Activated CD4-positive, alpha-beta T cell treated with anti-CD3 and anti-CD28 coated beads for 36 hours (primary cell): Measurements from ENCODE around the gene GPX1. TPM values are rescaled to one million over a fixed set of nuclear protein-coding genes. Genes with fewer than 3 reads are reported as not detected.

Experiments
- ATAC-seq: fragments of 200-7000 bp; cut with Tn5 transposase; one replicate; pipeline ENCODE4 v1.10.0; 2021; ENCODE audit warnings: mild to moderate bottlenecking, moderate library complexity
- CTCF ChIA-PET: fragments of 350-600 bp; sonication (Branson Sonifier 250); formaldehyde crosslinking; loops from one replicate; lab custom pipeline; 2021; ENCODE audit warnings: antibody characterized with exemption; lab: Charles Lee
- POLR2A ChIA-PET: fragments of 350-600 bp; sonication (Branson Sonifier 250); formaldehyde crosslinking; loops from one replicate; lab custom pipeline; 2021; ENCODE audit warnings: antibody characterized with exemption, inconsistent platforms; lab: Charles Lee
- DNase-seq: peaks from one replicate; pipeline ENCODE4 v3.0.0-alpha.2; 2020
- H3K27ac Mint-ChIP-seq: one replicate; pipeline ENCODE4 v1.8.0; 2021; ENCODE audit warnings: mixed read lengths
- H3K27me3 Mint-ChIP-seq: one replicate; pipeline ENCODE4 v1.8.0; 2021; ENCODE audit warnings: mixed read lengths
- H3K36me3 Mint-ChIP-seq: one replicate; pipeline ENCODE4 v1.8.0; 2021; ENCODE audit warnings: low read depth, mixed read lengths
- H3K4me1 Mint-ChIP-seq: one replicate; pipeline ENCODE4 v1.8.0; 2021; ENCODE audit warnings: mixed read lengths
- H3K4me3 Mint-ChIP-seq: one replicate; pipeline ENCODE4 v1.8.0; 2021; ENCODE audit warnings: mild to moderate bottlenecking, moderate library complexity, mixed read lengths
- H3K9me3 Mint-ChIP-seq: one replicate; pipeline ENCODE4 v1.8.0; 2021; ENCODE audit warnings: low read depth, mixed read lengths
- intact Hi-C, 2 experiments: fragments of 100-400 bp; cut with DNase I in 1 of 2; cut with micrococcal nuclease in 1 of 2; formaldehyde crosslinking; loops; one replicate each; pipeline versions ENCODE4 v1.14.2 to v1.15.1; 2022 to 2024; cut with DNase I, micrococcal nuclease
- total RNA-seq, 2 experiments: library from RNA; stranded (reverse); gene quantifications; one replicate each; pipeline ENCODE4 v1.2.3, GENCODE V29; 2021

Gene GPX1
- total RNA-seq, 2 experiments from 2014 or later, result 182 to 306 TPM

DNA sequence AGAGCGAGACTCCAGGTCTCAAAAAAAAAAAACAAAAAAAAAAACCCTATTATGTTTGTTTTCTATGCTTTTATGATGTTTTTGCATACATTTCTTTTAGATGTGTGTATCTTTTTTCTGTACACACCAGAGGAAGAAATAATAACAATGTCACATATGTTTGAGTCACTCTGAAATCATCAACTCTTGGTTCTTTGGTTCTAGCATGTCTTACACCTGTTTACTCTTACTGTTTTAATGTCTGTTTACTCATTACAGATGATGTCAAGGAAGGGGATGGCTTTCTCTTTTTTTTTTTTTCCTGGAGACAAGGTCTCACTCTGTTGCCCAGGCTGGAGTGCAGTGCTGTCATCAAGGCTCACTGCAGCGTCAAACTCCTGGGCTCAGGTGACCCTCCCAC lies 29.6 kb upstream of the GPX1 start:
- H3K27me3 Mint-ChIP-seq, result no peaks in the 10 kb centered on the region
- H3K27ac Mint-ChIP-seq, result peak overlapping the region; percentile 44
- peaks cover 17% of the 10 kb centered on the region for H3K36me3 Mint-ChIP-seq
- POLR2A ChIA-PET, result no interaction called here
- intact Hi-C loops, result no loop called here
- DNase-seq, result no peak
- CTCF ChIA-PET, result interaction anchor here (0.7 to 1.9 kb wide), 2 partner anchors 14 to 209 kb away, joined by 3 to 6 read pairs; no protein-coding TSS in a partner anchor
- ATAC-seq, result peak; percentile 74
- no peak overlapping the region for H3K4me3 Mint-ChIP-seq
- no peaks in the 10 kb centered on the region for H3K9me3 Mint-ChIP-seq
- H3K4me1 Mint-ChIP-seq, result peaks cover 52% of the 10 kb centered on the region

DNA sequence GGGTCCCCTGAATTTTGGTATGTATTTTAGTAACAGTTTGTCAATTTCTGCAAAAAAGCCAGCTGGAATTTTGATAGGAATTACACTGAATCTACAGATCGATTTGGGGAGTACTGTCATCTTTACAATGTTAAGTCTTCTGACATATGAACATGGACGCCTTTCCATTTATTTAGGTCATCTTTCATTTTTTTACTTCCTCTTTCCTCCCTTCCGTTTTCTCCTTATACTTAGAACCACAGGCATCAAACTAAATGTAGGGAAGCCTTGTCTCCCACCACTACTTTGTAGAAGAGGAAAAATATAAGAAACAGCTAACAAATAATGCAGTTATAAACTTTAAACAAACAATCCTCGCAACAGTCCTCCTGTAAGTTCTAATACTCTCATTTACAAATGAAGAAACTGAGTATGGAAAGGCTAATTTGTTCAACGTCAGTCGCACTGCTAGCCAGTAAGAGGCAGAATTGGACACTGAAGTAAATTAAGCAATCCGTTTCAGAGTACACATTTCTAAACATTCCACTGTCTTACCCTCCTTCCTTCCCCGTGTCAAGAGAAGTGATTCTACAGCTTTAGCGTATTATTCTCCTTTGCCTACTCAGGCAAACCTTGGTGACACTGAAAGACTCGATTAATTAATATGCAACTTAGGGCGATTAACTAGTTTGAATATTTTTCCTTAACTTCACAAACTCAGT lies 28.1 kb upstream of the GPX1 start:
- intact Hi-C loops, result no loop called here
- no peak overlapping the region for H3K4me3 Mint-ChIP-seq
- peaks cover 56% of the 10 kb centered on the region for H3K4me1 Mint-ChIP-seq
- ChIA-PET CTCF (interaction anchor here (0.9 to 1.0 kb wide), 2 partner anchors 18 to 20 kb away, joined by 3 to 5 read pairs; no protein-coding TSS in a partner anchor), POLR2A (no interaction called here)
- DNase-seq (no peak), ATAC-seq (no peak)
- no peaks in the 10 kb centered on the region for H3K27me3 Mint-ChIP-seq
- H3K27ac Mint-ChIP-seq, result peak overlapping the region; percentile 52
- H3K9me3 Mint-ChIP-seq, result no peaks in the 10 kb centered on the region
- H3K36me3 Mint-ChIP-seq, result peaks cover 13% of the 10 kb centered on the region

GRCh38 chr3:49385617-49386016 lies 27.5 kb upstream of the GPX1 start:
- ChIA-PET CTCF (interaction anchor here (0.9 to 1.0 kb wide), 2 partner anchors 19 to 21 kb away, joined by 3 to 5 read pairs; no protein-coding TSS in a partner anchor), POLR2A (no interaction called here)
- peaks cover 56% of the 10 kb centered on the region for H3K4me1 Mint-ChIP-seq
- peaks cover 13% of the 10 kb centered on the region for H3K36me3 Mint-ChIP-seq
- no peaks in the 10 kb centered on the region for H3K9me3 Mint-ChIP-seq
- intact Hi-C loops, result no loop called here
- no peak for DNase-seq
- H3K27ac Mint-ChIP-seq, result no peak overlapping the region
- H3K4me3 Mint-ChIP-seq, result no peak overlapping the region
- H3K27me3 Mint-ChIP-seq, result no peaks in the 10 kb centered on the region
- no peak for ATAC-seq

- CTCF ChIA-PET, result no interaction called here
- intact Hi-C loops, result no loop called here
- no peak for ATAC-seq
- POLR2A ChIA-PET, result interaction anchor here (0.5 kb wide), 1 partner anchor 643 kb away, joined by 5 read pairs; no protein-coding TSS in a partner anchor
- Mint-ChIP-seq H3K4me3 (no peak overlapping the region), H3K27ac (peak overlapping the region; percentile 58), H3K9me3 (no peaks in the 10 kb centered on the region), H3K36me3 (peaks cover 16% of the 10 kb centered on the region), H3K4me1 (peaks cover 65% of the 10 kb centered on the region), H3K27me3 (no peaks in the 10 kb centered on the region)
- DNase-seq, result no peak
Observed at GRCh38 chr3:49383387-49383786, 25.2 kb upstream of the GPX1 start.

- POLR2A ChIA-PET, result interaction anchor here (0.7 kb wide), 1 partner anchor 21 kb away, joined by 9 read pairs; no protein-coding TSS in a partner anchor
- ATAC-seq, result no peak
- no peaks in the 10 kb centered on the region for H3K9me3 Mint-ChIP-seq
- peaks cover 48% of the 10 kb centered on the region for H3K4me1 Mint-ChIP-seq
- H3K27me3 Mint-ChIP-seq, result no peaks in the 10 kb centered on the region
- intact Hi-C loops, result no loop called here
- peak overlapping the region; percentile 82 for H3K27ac Mint-ChIP-seq
- H3K36me3 Mint-ChIP-seq, result peaks cover 34% of the 10 kb centered on the region
- no peak for DNase-seq
- no peak overlapping the region for H3K4me3 Mint-ChIP-seq
- CTCF ChIA-PET, result interaction anchor here (0.6 kb wide), 1 partner anchor 37 kb away, joined by 3 read pairs; no protein-coding TSS in a partner anchor
Observed at GRCh38 chr3:49378249-49378895, 20.2 kb upstream of the GPX1 start.

- ATAC-seq, result peak; percentile 96
- ChIA-PET CTCF (interaction anchor here (0.6 to 0.9 kb wide), 3 partner anchors 9 to 37 kb away, joined by 3 read pairs; no protein-coding TSS in a partner anchor), POLR2A (interaction anchor here (0.7 kb wide), 3 partner anchors 22 to 175 kb away, joined by 3 to 10 read pairs (median 9); no protein-coding TSS in a partner anchor)
- no peaks in the 10 kb centered on the region for H3K27me3 Mint-ChIP-seq
- peaks cover 42% of the 10 kb centered on the region for H3K4me1 Mint-ChIP-seq
- peak overlapping the region; percentile 91 for H3K27ac Mint-ChIP-seq
- no peak overlapping the region for H3K4me3 Mint-ChIP-seq
- no peaks in the 10 kb centered on the region for H3K9me3 Mint-ChIP-seq
- peak; percentile 85 for DNase-seq
- intact Hi-C loops, result loop anchor here in 1 of 2 experiments (1.0 to 2.0 kb wide), 2 partner anchors 19 to 37 kb away; partner anchors contain the start of genes GPX1 and USP4
- H3K36me3 Mint-ChIP-seq, result peaks cover 40% of the 10 kb centered on the region
Observed at GRCh38 chr3:49377483-49377882, 19.3 kb upstream of the GPX1 start.

GRCh38 chr3:49371946-49372345 lies 13.8 kb upstream of the GPX1 start:
- CTCF ChIA-PET, result no interaction called here
- H3K36me3 Mint-ChIP-seq, result peaks cover 55% of the 10 kb centered on the region

DNA sequence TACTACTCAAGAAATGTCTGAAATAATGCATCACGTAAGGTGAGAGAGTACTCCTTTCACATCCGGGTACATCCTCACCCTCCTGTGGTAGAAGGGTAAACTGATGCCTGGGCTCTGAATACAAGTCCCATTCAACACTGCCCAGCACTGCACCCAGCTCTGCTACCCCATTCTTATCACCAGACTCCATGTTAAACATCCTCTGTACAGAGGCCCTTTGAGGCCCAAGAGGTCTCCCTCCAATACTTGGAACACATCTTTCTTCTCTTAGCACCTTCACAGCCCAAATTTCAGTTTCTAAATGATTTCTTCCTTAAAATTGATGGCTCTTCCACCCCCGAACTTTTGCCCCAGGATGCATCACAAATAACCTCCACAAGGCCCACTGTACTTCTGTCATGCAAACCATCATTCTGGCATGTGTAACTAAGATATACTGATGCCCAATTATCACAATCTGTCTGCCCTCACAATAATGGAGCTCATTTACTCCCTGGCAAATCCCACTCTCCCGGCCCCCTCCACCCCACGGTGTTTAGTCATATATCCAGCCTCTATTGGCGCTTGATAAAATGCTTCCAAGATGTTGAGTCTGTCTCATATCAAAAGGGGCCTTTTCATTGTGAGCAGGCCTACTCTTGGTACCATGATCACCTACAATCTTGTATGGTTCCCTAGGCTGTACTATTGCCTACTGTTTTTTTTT lies 12.6 kb upstream of the GPX1 start:
- DNase-seq, result no peak
- peaks cover 21% of the 10 kb centered on the region for H3K4me1 Mint-ChIP-seq
- peak overlapping the region; percentile 76 for H3K27ac Mint-ChIP-seq
- no peak overlapping the region for H3K4me3 Mint-ChIP-seq
- CTCF ChIA-PET, result interaction anchor here (0.6 kb wide), 2 partner anchors 54 to 921 kb away, joined by 3 to 5 read pairs; no protein-coding TSS in a partner anchor
- POLR2A ChIA-PET, result no interaction called here
- no peaks in the 10 kb centered on the region for H3K9me3 Mint-ChIP-seq
- no peaks in the 10 kb centered on the region for H3K27me3 Mint-ChIP-seq
- peaks cover 67% of the 10 kb centered on the region for H3K36me3 Mint-ChIP-seq
- intact Hi-C loops, result no loop called here
- ATAC-seq, result peak; percentile 60

More at GRCh38 chr3:49371946-49372345, 13.8 kb upstream of the GPX1 start:
- Mint-ChIP-seq H3K4me3 (no peak overlapping the region), H3K27ac (peak overlapping the region; percentile 58), H3K27me3 (no peaks in the 10 kb centered on the region), H3K4me1 (peaks cover 22% of the 10 kb centered on the region), H3K9me3 (no peaks in the 10 kb centered on the region)
- POLR2A ChIA-PET, result no interaction called here
- intact Hi-C loops, result no loop called here
- no peak for ATAC-seq
- no peak for DNase-seq

GRCh38 chr3:49362561-49362960 lies 4.4 kb upstream of the GPX1 start:
- H3K4me3 Mint-ChIP-seq, result no peak overlapping the region

DNA sequence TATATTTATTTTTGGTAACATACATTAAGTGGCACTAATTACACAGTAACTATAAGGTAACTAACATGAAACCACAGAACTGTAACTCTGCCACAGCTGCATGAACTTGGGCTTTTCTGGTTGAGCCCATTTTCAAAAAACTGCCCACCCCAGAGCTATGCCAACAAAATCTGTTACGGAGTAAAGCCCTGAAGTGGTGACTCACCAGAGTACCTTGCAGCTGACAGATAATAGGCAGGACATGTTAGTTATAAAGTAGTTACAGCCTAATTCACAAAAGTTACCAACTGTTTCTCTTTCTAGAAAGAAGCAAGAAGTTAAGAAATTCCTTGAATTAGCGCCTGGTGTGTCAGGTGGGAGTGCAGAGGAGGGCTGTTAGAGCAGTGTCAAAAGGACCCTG lies 1.5 kb upstream of the GPX1 start:
- ChIA-PET CTCF (interaction anchor here (1.4 kb wide), 1 partner anchor 19 kb away, joined by 4 read pairs; the partner anchor contains the start of gene USP4), POLR2A (interaction anchor here (3.0 kb wide), 1 partner anchor 19 kb away, joined by 9 read pairs; the partner anchor contains the start of gene USP4)
- Mint-ChIP-seq H3K27ac (peak overlapping the region; percentile 66), H3K4me1 (peaks cover 18% of the 10 kb centered on the region), H3K27me3 (no peaks in the 10 kb centered on the region), H3K4me3 (peak overlapping the region; percentile 94), H3K9me3 (no peaks in the 10 kb centered on the region), H3K36me3 (peaks cover 55% of the 10 kb centered on the region)
- no peak for ATAC-seq
- DNase-seq, result no peak
- intact Hi-C loops, result loop anchor here in 1 of 2 experiments (5.0 kb wide), 1 partner anchor 53 kb away; the partner anchor contains the start of genes RHOA and TCTA

More at GRCh38 chr3:49362561-49362960, 4.4 kb upstream of the GPX1 start:
- H3K27me3 Mint-ChIP-seq, result no peaks in the 10 kb centered on the region
- H3K27ac Mint-ChIP-seq, result peak overlapping the region; percentile 53
- H3K36me3 Mint-ChIP-seq, result peaks cover 55% of the 10 kb centered on the region
- ChIA-PET CTCF (interaction anchor here (0.6 to 0.7 kb wide), 4 partner anchors 15 to 395 kb away, joined by 3 read pairs; no protein-coding TSS in a partner anchor), POLR2A (no interaction called here)
- no peak for DNase-seq
- intact Hi-C loops, result no loop called here
- no peaks in the 10 kb centered on the region for H3K9me3 Mint-ChIP-seq
- H3K4me1 Mint-ChIP-seq, result peaks cover 10% of the 10 kb centered on the region
- no peak for ATAC-seq
